NCI-H2029 treated with DMSO at 0.1 percent for 48 hours (cell line): ENCODE results near the gene GPR179.

ENCODE experiments used
- DNase-seq: peaks from one replicate; lab custom pipeline; 2025; lab: John Stamatoyannopoulos, UW

GPR179 gene, protein sequence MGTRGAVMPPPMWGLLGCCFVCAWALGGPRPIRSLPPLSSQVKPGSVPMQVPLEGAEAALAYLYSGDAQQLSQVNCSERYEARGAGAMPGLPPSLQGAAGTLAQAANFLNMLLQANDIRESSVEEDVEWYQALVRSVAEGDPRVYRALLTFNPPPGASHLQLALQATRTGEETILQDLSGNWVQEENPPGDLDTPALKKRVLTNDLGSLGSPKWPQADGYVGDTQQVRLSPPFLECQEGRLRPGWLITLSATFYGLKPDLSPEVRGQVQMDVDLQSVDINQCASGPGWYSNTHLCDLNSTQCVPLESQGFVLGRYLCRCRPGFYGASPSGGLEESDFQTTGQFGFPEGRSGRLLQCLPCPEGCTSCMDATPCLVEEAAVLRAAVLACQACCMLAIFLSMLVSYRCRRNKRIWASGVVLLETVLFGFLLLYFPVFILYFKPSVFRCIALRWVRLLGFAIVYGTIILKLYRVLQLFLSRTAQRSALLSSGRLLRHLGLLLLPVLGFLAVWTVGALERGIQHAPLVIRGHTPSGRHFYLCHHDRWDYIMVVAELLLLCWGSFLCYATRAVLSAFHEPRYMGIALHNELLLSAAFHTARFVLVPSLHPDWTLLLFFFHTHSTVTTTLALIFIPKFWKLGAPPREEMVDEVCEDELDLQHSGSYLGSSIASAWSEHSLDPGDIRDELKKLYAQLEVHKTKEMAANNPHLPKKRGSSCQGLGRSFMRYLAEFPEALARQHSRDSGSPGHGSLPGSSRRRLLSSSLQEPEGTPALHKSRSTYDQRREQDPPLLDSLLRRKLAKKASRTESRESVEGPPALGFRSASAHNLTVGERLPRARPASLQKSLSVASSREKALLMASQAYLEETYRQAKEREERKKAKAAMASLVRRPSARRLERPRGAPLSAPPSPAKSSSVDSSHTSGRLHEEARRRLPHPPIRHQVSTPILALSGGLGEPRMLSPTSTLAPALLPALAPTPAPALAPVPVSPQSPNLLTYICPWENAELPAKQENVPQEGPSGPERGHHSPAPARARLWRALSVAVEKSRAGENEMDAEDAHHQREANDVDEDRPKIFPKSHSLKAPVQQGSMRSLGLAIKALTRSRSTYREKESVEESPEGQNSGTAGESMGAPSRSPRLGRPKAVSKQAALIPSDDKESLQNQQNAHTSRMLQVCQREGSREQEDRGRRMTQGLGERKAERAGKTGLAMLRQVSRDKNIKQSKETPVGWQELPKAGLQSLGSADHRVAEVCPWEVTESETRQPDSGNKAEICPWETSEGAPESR (N-terminal part only)

DNA sequence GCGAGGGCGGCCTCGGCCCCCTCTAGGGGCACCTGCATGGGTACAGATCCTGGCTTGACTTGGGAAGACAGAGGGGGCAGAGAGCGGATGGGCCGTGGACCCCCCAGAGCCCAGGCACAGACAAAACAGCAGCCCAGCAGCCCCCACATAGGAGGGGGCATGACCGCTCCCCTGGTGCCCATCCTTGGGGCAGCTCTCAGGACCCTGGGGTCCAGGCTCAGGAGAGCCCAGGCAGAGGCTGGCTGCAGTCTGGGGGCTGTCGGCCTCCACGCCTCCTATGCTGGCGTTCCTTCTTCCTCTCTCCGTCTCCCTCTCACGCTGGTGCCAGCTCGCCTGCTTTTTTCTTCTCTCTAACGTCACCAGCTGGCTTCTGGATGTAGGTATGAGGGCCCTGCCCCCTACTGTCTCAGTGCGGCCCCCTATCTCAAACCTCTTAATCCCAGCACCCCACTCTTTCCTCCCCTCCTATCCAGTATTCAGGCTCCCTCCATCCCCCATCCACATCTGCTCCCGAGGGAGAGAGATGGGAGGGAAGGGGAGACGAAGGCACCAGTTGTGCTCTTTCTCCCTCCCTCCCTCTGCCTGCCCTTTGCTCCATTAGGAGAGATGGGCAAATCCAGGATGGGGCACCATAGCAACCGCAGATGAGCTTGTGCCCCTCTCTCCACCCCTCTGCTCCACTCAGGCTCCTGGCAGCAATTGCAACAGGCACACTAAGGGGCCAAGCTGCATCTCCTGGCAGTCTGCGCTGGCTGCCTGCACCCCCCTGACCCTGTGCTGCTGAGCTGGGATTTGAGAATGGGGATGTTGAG is at the start of gene GPR179:
GPR179 (minus strand) TSS at position 349 of the 812 bp plus-strand sequence; CDS start at position 182, 167 bp downstream.
- no peak for DNase-seq

DNA sequence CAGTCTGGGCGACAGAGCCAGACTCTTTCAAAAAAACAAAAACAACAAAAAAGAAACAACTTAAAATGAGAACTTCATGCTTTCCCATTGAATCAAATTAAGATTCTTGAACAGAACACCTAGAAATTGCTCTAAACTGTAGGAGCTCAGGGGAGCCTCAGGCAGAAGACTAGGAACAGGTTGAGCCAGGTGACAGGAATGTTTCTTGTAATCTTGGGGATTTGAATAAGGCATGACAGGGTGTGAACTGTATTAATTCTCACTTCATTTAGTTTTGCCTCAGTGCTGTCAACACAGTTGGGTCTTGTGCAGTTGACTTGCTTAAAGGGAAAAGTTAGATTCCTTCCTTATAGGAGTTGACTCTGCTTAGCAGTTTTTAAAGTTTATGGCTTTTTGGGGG is 35.7 kb upstream of the GPR179 start:
- DNase-seq, result no peak

DNA sequence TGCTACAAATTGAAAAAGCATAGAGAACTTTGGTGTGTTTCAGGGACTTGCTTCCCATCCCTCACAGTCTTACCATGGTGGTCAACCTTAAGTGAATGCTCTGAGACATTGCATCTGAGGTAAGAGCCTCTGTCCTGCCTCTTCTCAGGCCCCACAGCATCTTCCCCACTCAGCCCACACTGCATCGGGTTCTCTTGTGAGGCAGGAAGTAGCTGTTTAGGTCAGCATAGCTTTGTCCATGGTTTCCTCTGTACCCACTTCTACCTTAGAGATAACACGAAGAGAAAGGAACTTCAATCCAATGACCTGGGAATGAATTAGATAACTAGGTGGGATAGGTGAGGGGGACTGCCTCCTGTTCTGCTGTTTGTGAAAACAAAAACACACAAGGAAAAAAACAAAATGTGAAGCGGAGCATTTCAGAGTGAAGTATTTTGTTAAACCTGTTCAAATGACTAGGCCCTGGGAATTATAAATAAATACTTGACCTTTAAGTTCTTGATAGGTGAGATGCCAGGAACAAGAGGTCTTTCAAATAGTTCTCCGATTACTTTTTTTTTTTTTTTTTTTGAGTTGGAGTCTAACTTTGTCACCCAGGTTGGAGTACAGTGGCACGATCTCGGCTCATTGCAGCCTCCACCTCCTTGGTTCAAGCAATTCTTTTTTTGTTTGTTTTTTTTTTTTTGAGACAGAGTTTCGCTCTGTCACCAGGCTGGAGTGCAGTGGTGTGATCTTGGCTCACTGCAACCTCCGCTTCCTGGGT is 25.5 kb upstream of the GPR179 start:
- DNase-seq, result no peak

DNA sequence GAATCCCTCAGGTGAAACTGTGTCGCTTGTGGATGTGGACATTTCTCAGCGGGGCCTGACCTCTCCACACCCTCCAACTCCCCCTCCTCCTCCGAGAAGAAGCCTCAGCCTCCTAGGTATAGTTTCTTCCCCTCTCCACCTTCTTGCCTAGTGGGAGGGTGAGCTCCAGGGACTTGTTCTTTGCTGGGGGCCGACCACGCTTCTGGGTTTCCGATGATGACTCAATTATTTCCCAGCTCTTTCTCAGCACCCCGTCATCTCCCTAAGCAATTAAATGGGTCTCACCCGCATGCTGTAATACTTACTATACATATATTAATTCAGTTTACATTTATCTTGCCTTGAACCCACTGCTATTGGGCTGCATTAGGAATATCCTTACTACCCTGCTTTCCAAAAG is 21.0 kb upstream of the GPR179 start:
- no peak for DNase-seq

DNA sequence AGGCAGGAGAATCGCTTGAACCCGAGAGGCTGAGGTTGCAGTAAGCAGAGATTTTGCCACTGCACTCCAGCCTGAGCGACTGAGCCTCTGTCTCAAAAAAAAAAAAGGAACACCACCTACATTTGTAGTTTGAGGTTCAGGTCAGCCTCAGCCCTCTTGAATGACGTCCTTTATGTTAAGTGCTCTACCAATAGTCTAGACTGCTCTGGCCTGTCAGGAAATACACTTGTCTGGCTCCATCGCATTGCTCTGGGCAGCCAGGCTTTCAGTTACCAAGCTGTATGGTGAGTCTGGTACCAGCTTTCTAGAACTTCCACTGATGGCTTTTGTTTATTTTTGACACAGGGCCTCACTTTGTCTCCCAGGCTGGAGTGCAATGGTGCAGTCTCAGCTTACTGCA is 19.3 kb upstream of the GPR179 start:
- no peak for DNase-seq

DNA sequence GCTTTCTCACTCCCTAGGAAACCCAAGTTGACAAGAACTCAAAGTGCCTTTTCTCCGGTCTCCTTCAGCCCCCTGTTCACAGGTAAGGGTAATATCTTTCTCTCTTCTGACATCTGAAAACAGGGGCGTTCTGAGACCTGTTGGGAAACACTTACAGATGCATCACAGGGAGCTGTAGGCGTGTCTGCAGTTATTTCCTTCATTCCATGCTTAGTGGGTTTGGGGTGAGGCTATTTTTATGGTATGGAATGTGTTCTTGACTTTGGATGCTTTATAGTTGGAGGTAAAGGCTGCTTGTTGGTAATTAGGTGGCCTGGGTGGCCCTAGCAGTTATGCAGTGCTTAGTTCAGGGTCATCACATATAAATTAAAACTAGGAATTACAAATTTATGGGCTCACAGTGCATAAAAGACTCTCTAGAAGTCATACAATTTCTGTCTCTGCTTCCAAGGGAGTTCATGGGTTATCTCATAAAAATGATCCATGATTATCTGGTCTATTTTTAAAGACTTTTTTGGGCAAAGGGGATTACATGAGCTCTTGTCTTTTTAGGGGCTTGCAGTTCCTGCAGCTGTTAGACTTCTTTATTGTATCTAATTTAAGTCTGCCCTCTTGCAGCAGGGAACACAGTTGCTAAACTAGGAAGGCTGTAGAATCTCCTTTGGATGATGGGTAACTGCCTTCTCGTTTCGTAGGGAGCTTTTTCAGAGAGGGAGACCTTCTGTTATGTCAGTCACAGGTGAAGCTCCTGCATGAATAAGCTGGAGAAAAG is 18.1 kb upstream of the GPR179 start:
- DNase-seq, result no peak

DNA sequence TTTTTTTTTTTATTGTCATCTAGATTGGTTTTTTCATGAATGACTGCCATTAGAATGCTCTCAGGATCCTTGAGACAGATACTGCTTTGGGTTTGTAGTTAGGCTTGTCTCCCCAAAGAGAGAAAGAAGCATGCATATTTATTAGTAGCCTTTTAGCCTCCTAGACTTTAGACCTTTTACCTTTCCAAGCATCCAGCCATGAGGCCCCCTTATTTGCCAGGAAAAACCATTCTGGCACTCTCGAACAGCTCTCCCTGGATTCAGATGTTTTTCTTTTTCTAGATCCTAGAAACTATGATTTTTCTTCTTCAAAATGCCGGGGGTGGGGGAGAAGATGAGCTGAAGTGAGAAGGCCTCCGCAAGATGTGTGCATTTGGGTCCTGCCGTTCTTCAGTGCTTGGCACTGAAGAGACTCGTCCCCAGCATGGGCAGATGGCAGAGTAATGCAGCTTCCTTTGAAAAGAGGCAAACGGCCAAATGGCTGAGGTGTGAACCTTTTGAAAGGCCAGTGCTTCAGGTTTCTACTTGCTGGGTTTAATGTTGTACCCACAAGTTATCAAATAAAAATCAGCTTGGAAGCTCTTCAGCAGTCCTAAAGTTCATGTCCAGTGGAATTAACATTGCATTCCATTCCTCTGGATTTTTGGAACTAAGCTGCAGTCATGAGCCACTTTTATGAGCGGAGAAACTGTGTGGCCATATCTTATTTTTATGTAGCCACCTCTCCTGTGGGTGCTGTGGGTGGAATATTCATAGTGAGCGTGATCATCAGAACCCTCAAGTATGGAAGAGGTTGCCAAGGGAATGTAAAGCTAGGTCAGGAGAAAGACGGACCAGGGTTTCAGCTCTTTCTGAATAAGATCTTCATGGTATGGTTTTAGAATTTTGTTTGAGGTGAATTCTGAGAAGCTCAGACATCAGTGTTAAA is 15.1 kb upstream of the GPR179 start:
- DNase-seq, result no peak

DNA sequence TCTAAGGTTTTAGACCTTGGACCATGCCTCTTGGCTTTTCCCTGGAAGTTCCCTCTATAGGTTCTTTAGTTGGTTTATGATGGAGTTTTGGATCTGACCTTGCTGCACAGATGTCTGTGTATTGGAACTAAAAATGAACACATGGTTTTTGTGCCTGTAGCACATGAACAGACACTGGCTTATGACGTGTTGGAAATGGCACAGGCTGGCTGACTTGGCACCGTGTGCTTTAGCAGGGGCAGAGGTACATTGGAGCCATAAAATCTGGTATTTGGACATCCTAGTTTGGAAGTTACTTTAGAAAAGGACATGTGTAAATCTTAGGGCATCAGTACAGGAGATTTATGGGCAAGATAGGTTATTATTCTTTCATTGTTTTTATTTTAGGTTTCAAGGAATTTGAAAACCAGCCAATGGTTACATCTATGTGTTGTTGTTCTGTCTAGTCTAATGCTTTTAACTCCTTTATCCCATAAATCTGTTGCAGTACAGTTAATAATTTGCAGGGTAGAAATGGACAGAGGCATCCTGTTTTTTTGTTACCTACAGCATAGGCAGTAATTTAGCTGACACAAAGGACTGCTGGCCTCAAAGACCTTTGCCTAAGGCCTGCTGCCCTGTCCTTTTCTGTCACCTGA is 13.8 kb upstream of the GPR179 start:
- DNase-seq, result no peak

DNA sequence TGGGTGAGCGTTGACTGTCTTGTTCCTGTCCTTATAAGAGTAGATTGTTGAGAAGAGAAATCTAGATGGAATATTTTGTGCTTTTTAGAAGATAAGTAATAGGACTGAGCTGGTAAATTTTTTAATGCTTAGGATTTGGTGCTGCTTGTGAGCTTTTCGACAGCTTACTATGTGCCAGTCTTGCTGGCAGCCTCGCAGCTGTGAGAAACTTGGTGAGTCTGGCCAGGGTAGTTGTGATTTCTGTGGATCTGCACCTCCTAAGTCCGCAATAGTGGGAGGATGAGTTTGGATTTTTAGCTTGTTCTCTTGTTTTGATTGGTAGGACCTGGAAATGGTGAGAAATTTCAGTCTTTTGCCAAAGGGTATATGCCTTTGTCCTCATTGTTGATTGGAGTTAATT is 11.5 kb upstream of the GPR179 start:
- DNase-seq, result no peak

DNA sequence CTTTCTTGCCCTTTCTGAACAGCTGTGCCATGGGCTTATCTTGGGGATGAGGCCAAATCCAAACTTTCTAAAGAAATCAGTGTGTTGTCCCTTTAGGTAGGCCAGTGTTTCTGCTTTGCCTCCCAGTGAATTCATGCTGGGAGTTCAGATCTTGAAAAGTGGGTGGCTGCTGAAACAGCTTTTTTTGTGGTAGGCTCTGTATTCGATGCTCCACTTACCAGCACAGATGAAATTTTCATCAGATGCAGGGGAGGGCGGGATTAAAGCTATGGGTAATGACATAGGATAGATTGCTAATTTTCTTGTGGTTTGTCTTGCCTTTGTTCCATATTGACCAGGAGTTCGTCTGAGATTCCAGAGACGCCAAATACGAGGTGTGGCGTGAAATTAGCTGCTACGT is 10.7 kb upstream of the GPR179 start:
- DNase-seq, result no peak

DNA sequence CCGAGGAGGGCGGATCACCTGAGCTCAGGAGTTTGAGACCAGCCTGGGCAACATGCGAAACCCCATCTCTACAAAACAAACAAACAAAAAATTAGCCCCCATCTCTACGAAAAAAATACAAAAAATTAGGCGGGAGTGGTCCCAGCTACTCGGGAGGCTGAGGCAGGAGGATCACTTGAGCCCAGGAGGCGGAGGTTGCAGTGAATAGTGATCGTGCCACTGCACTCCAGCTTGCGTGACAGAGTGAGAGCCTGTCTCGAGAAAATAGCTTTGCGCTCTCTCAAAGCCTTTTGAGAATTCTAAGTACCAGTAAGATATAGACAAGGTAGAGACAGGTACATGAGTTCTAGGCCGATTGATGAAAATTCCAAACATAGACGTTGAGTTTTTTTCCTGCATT is 9.9 kb upstream of the GPR179 start:
- no peak for DNase-seq

DNA sequence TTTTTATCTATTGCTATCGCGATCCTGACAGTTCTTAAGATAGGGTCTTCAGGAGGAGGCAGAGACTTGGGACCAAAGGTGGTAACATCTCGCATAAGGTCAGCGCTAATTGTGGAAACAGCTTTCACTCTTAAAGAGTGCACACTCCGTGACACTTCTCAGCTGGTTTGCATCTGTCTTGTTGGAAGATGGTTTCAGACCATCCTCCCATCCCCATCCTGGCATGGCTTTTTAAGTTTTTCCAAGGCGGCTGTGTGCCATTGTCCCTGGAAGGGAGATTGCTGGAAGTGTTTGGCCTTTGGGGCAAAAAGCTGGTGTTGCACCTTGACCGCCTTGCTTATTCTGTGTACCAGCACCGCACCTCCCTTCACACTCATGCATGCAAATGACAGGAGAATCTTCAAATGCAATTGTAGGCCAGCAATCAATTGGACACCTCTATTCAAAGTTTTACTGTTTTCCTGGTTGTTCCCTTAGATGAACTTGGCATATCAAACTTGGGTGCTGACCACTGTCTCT is 9.4 kb upstream of the GPR179 start:
- DNase-seq, result no peak

DNA sequence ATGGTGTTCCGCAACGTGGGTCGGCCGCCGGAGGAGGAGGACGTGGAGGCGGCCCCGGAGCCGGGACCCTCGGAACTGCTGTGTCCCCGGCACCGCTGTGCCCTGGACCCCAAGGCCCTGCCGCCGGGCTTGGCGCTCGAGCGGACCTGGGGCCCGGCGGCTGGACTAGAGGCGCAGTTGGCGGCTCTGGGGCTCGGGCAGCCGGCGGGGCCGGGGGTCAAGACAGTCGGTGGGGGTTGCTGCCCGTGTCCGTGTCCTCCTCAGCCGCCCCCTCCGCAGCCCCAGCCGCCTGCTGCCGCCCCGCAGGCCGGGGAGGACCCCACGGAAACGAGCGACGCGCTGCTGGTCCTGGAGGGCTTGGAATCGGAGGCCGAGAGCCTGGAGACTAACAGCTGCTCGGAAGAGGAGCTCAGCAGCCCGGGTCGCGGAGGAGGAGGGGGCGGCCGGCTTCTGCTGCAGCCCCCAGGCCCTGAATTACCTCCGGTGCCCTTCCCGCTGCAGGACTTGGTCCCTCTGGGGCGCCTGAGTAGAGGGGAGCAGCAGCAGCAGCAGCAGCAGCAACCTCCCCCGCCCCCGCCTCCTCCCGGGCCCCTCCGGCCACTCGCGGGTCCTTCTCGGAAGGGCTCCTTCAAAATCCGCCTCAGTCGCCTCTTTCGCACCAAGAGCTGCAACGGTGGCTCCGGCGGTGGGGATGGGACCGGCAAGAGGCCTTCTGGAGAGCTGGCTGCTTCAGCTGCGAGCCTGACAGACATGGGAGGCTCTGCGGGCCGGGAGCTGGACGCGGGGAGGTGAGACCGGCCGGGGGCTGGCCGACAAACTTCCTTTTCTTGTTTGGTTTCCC is 8.7 kb upstream of the GPR179 start:
- DNase-seq, result no peak

DNA sequence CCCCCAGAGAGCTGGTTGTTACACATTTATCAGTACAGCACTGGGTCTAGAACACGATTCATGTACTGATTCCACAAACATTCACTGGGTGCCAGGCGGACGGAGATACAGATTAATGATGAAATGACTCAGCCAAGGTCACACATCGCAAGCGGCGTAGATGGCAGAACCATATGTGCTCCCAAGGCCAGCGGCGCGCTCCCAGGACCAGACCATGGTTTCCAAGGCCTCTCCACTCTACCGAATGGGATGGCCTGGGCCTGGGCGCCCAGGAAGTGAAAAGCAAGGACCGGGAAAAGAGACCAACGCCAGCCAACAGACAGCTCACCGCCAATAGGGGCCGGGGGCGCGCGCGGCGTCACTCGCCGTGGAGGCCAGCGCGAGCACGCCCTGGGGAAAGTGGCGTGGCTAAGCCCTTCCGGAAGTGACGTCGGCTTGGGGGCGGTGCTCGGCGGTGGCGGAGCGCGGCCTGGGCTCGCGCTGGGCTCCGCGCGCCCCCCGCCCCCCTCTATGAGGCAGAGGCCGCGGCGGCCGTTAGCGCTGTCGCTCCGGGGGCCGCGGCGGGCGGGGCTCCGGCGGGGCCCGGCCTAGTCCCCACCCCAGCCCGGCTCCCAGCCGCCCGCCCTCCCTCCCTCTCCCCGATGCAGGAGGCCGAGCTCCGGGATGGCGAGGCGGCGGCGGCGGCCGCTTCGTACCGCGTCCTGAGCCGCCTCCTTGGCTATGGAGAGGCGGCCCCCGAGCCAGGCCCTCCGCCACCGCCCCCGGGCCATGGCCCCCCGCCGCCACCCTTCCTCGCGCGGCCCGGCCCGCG is 7.9 kb upstream of the GPR179 start, which contains the start of gene SOCS7:
SOCS7 (plus strand) TSS at position 433 of the 811 bp plus-strand sequence; CDS start at position 642, 209 bp downstream.
- peak; percentile 58 for DNase-seq

DNA sequence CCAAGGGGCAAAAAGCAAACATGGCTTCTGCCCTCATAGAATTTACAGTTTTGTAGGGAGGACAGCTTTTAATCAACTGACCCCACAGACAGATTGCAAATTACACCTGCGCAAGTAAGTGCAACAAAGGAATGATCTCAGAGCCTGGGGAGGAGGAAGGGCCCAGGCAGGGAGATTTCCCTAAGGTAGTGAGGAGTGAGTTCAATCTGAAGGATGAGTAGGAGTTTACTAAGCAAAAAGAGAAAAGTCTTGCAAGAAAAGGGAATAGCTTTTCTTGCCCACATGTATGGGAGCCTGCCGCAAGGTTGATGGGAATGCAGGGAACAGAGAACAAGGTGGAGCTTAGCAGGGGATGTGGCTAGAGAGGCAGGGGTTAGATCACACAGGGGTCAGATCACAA is 6.3 kb upstream of the GPR179 start:
- DNase-seq, result no peak

DNA sequence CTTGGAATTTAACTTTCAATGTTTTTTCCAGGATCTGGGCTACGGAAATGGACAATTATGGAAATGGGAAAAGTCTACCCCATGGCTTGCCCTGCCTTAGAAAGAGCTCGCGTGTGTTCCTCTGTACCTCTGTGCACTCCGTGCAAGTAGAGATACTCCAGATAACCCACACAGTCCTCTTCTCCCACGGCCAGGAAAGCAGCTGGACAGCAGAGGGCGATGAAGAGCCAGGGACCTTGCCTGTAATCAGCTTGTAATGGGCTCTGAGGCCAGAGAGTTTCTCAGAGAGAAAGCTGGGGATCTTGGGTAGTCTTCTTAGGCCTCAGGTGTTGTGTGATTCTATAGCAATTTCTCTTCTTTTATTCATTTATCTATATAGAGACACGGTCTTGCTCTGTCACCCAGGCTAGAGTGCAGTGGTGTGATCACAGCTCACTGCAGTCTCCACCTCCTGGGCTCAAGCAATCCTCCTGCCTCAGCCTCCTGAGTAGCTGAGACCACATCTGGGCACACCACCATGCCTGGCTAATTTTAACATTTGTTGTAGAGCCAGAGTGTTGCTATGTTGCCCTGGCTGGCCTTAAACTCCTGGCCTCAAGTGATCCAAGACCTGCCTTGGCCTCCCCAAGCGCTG is 5.5 kb upstream of the GPR179 start:
- peak; percentile 57 for DNase-seq
